H1 (cell line): Measurements from ENCODE around the gene CYSRT1. TPM values are rescaled to one million over a fixed set of nuclear protein-coding genes. Genes with fewer than 3 reads are reported as not detected.

Experiments
- CTCF ChIA-PET: fragments of 300-600 bp; sonication (Branson Sonifier 250); formaldehyde crosslinking; loops from one replicate; lab custom pipeline; 2021; ENCODE audit not compliant: partially characterized antibody; lab: Charles Lee
- POLR2A ChIA-PET: fragments of 300-600 bp; sonication (Branson Sonifier 250); formaldehyde crosslinking; loops from one replicate; lab custom pipeline; 2021; ENCODE audit warnings: inconsistent platforms; ENCODE audit not compliant: partially characterized antibody; lab: Charles Lee
- DNase-seq, 2 experiments: peaks; one replicate each; pipeline versions ENCODE4 v3.0.0 to v3.0.0-alpha.2; 2010 to 2022; ENCODE audit warnings: low spot score in 2 of 2, low read depth in 1 of 2, mixed read lengths in 1 of 2
- FAIRE-seq: peaks from 2 replicates; lab custom pipeline; 2011; peaks lifted over from hg19 to GRCh38; lab: Jason Lieb, UNC
- H2AFZ ChIP-seq: 2 replicates; pipeline ENCODE4 v1.8.1; 2012; ENCODE audit warnings: low read length, inconsistent platforms
- H2AK5ac ChIP-seq: 2 replicates; pipeline ENCODE4 v1.6.1; 2013; ENCODE audit warnings: low read depth, low read length
- H2BK120ac ChIP-seq: replicated peaks from 2 replicates; pipeline ENCODE3; 2013; ENCODE audit warnings: low read depth, low read length, inconsistent platforms
- H2BK12ac ChIP-seq: 2 replicates; pipeline ENCODE4 v1.6.1; 2013; ENCODE audit warnings: low read depth, low read length
- H2BK15ac ChIP-seq: 2 replicates; pipeline ENCODE4 v1.6.1; 2013; ENCODE audit warnings: low read length
- H2BK20ac ChIP-seq: 2 replicates; pipeline ENCODE4 v1.6.1; 2013; ENCODE audit warnings: low read length
- H2BK5ac ChIP-seq: 2 replicates; pipeline ENCODE4 v1.6.1; 2013; ENCODE audit warnings: low read depth, low read length
- H3K14ac ChIP-seq: 2 replicates; pipeline ENCODE4 v1.6.1; 2013; ENCODE audit warnings: inconsistent platforms; ENCODE audit not compliant: insufficient read length
- H3K18ac ChIP-seq: 2 replicates; pipeline ENCODE4 v1.6.1; 2013; ENCODE audit warnings: low read length; ENCODE audit errors: extremely low read depth
- H3K23ac ChIP-seq: 2 replicates; pipeline ENCODE4 v1.6.1; 2013; ENCODE audit warnings: inconsistent platforms; ENCODE audit not compliant: insufficient read length
- H3K23me2 ChIP-seq: 2 replicates; pipeline ENCODE4 v1.6.1; 2013; ENCODE audit warnings: low read depth, low read length
- H3K27ac ChIP-seq: 2 replicates; pipeline ENCODE4 v1.6.1; 2011; ENCODE audit warnings: low read depth, low read length, inconsistent platforms
- H3K27me3 ChIP-seq, 4 experiments: replicated peaks in 1 of 4; 1 replicate in 1 of 4; 2 replicates in 3 of 4; pipeline versions ENCODE4 v1.6.1 to v1.8.1; 2011 to 2013; ENCODE audit warnings: low read length in 3 of 4, mild to moderate bottlenecking in 3 of 4, inconsistent platforms in 2 of 4, mixed read lengths in 2 of 4, moderate library complexity in 1 of 4; ENCODE audit not compliant: control insufficient read depth in 3 of 4, insufficient read depth in 3 of 4; ENCODE audit errors: extremely low read depth in 1 of 4
- H3K36me3 ChIP-seq, 4 experiments: 2 replicates each; pipeline versions ENCODE4 v1.6.1 to v1.8.1; 2011 to 2013; ENCODE audit warnings: mild to moderate bottlenecking in 4 of 4, low read length in 3 of 4, moderate library complexity in 2 of 4, control low read depth in 1 of 4, inconsistent platforms in 1 of 4; ENCODE audit not compliant: insufficient read depth in 4 of 4, control insufficient read depth in 2 of 4
- H3K4ac ChIP-seq: replicated peaks from 2 replicates; pipeline ENCODE3; 2013; ENCODE audit warnings: low read length, low read depth, mixed read lengths, inconsistent platforms; ENCODE audit not compliant: insufficient read length
- H3K4me1 ChIP-seq, 4 experiments: replicated peaks in 1 of 4; 1 replicate in 1 of 4; 2 replicates in 3 of 4; pipeline versions ENCODE4 v1.6.1 to v1.8.1; 2011 to 2013; ENCODE audit warnings: low read length in 3 of 4, inconsistent platforms in 2 of 4, mixed read lengths in 1 of 4; ENCODE audit not compliant: insufficient read depth in 4 of 4, control insufficient read depth in 3 of 4
- H3K4me2 ChIP-seq, 2 experiments: 2 replicates each; pipeline versions ENCODE4 v1.6.1 to v1.8.1; 2011 to 2013; ENCODE audit warnings: low read depth in 2 of 2, low read length in 2 of 2, control low read depth in 1 of 2, inconsistent platforms in 1 of 2, mild to moderate bottlenecking in 1 of 2; ENCODE audit not compliant: insufficient read depth in 1 of 2
- H3K4me3 ChIP-seq, 4 experiments: fragments of 200-600, 300-600 bp in 1 of 4; sonication (generic), shearing (Covaris generic), sonication (Bioruptor Twin) in 1 of 4; 2 replicates each; pipeline versions ENCODE4 v1.5.1 to v1.8.1; 2011 to 2016; ENCODE audit warnings: low read length in 4 of 4, low read depth in 3 of 4, control low read depth in 2 of 4, inconsistent platforms in 2 of 4, mild to moderate bottlenecking in 2 of 4, mixed read lengths in 1 of 4, moderate library complexity in 1 of 4; ENCODE audit not compliant: insufficient read depth in 2 of 4; ENCODE audit errors: extremely low read depth in 1 of 4
- H3K56ac ChIP-seq: replicated peaks from 2 replicates; pipeline ENCODE3; 2013; ENCODE audit warnings: low read depth, mild to moderate bottlenecking, mixed read lengths, low read length, inconsistent platforms; ENCODE audit not compliant: insufficient read length
- H3K79me1 ChIP-seq: 2 replicates; pipeline ENCODE4 v1.6.1; 2013; ENCODE audit warnings: low read depth, low read length, control low read depth
- H3K79me2 ChIP-seq, 2 experiments: 2 replicates each; pipeline versions ENCODE4 v1.6.1 to v1.8.1; 2012 to 2013; ENCODE audit warnings: low read length in 2 of 2, mild to moderate bottlenecking in 2 of 2, inconsistent platforms in 1 of 2; ENCODE audit not compliant: insufficient read depth in 2 of 2, control insufficient read depth in 1 of 2
- H3K9ac ChIP-seq, 4 experiments: replicated peaks in 1 of 4; 1 replicate in 1 of 4; 2 replicates in 3 of 4; pipeline versions ENCODE4 v1.6.1 to v1.8.1; 2011 to 2013; ENCODE audit warnings: low read depth in 3 of 4, low read length in 3 of 4, control low read depth in 2 of 4, mild to moderate bottlenecking in 2 of 4, moderate library complexity in 2 of 4, inconsistent platforms in 1 of 4; ENCODE audit errors: extremely low read depth in 1 of 4
- H3K9me3 ChIP-seq, 2 experiments: 2 replicates each; pipeline versions ENCODE4 v1.6.1 to v1.8.1; 2012 to 2013; ENCODE audit warnings: mild to moderate bottlenecking in 2 of 2, moderate library complexity in 2 of 2, control low read depth in 1 of 2, inconsistent platforms in 1 of 2, low read depth in 1 of 2, low read length in 1 of 2, mixed read lengths in 1 of 2; ENCODE audit not compliant: insufficient read depth in 2 of 2
- H4K20me1 ChIP-seq, 2 experiments: replicated peaks in 1 of 2; 2 replicates each; pipeline versions ENCODE3 to v1.8.1; 2011 to 2013; ENCODE audit warnings: inconsistent platforms in 2 of 2, low read length in 2 of 2, mild to moderate bottlenecking in 1 of 2; ENCODE audit not compliant: insufficient read depth in 2 of 2, control insufficient read depth in 1 of 2
- H4K5ac ChIP-seq: 2 replicates; pipeline ENCODE4 v1.6.1; 2013; ENCODE audit warnings: low read length, low read depth, mixed read lengths, inconsistent platforms; ENCODE audit not compliant: insufficient read length
- H4K8ac ChIP-seq: 2 replicates; pipeline ENCODE4 v1.8.0; 2013; ENCODE audit warnings: mild to moderate bottlenecking, moderate library complexity, low read length, inconsistent platforms; ENCODE audit not compliant: insufficient read depth; ENCODE audit errors: extremely low read depth
- H4K91ac ChIP-seq: replicated peaks from 2 replicates; pipeline ENCODE3; 2013; ENCODE audit warnings: low read length, mixed read lengths, inconsistent platforms; ENCODE audit not compliant: insufficient read length
- ASH2L ChIP-seq: fragments of 200-600, 300-600 bp; sonication (generic); IDR thresholded peaks from one replicate; pipeline ENCODE4 v1.7.1; 2017; ENCODE audit warnings: low read length
- CBX8 ChIP-seq: fragments of 300-800, 300-1000 bp; sonication (generic); IDR thresholded peaks from 2 replicates; pipeline ENCODE4 v1.7.1; 2016; ENCODE audit warnings: low read depth, low read length, borderline replicate concordance
- CREB1 ChIP-seq: IDR thresholded peaks from 2 replicates; pipeline ENCODE4 v1.6.1; 2012; ENCODE audit warnings: inconsistent platforms
- CTBP2 ChIP-seq: IDR thresholded peaks from 2 replicates; pipeline ENCODE4 v1.7.0; 2011; ENCODE audit warnings: borderline replicate concordance, mild to moderate bottlenecking, moderate library complexity, mixed read lengths, low read length; ENCODE audit not compliant: insufficient read depth, insufficient read length
- EZH2 ChIP-seq: fragments of 200-600 bp; sonication (generic); IDR thresholded peaks from 2 replicates; pipeline ENCODE4 v1.7.1; 2012; ENCODE audit warnings: low read depth, mild to moderate bottlenecking, moderate library complexity, low read length, inconsistent platforms; ENCODE audit not compliant: severe bottlenecking
- JUND ChIP-seq: IDR thresholded peaks from 2 replicates; pipeline ENCODE4 v1.6.1; 2011; ENCODE audit warnings: mild to moderate bottlenecking, improper control_type of control experiment, low read length
- POLR2AphosphoS5 ChIP-seq: IDR thresholded peaks from 2 replicates; pipeline ENCODE4 v1.6.1; 2011; ENCODE audit warnings: low read depth, low read length
- RFX5 ChIP-seq: IDR thresholded peaks from 2 replicates; pipeline ENCODE4 v1.6.1; 2011; ENCODE audit warnings: low read depth, low read length, improper control_type of control experiment, borderline replicate concordance
- RNF2 ChIP-seq: fragments of 200-900, 300-1000 bp; sonication (generic); IDR thresholded peaks from 2 replicates; pipeline ENCODE4 v1.7.1; 2016; ENCODE audit warnings: borderline replicate concordance, low read depth, mild to moderate bottlenecking, antibody characterized with exemption, low read length; ENCODE audit not compliant: poor library complexity, severe bottlenecking; ENCODE audit errors: missing control alignments
- SP4 ChIP-seq: IDR thresholded peaks from 2 replicates; pipeline ENCODE4 v1.6.1; 2012; ENCODE audit warnings: low read length, inconsistent platforms
- SUZ12 ChIP-seq: fragments of 200-600 bp; sonication (generic); IDR thresholded peaks from 2 replicates; pipeline ENCODE4 v1.6.1; 2012; ENCODE audit warnings: mild to moderate bottlenecking, inconsistent platforms, low read length, moderate library complexity, mixed read lengths
- TAF7 ChIP-seq: optimal IDR thresholded peaks from 2 replicates; pipeline ENCODE3; 2011; ENCODE audit warnings: low read depth, mild to moderate bottlenecking, inconsistent platforms, low read length, moderate library complexity, borderline replicate concordance
- USF2 ChIP-seq: IDR thresholded peaks from 2 replicates; pipeline ENCODE4 v1.6.1; 2011; ENCODE audit warnings: low read length, improper control_type of control experiment
- WGBS, 2 experiments: shearing (Covaris generic) in 1 of 2; methylation state at CpG; one replicate each; pipeline versions ENCODE4 v1.1.6 to v1.1.7; 2013 to 2015; ENCODE audit warnings: low lambda C conversion rate in 2 of 2, mixed read lengths in 2 of 2, inconsistent platforms in 1 of 2, low coverage in 1 of 2, missing lambda C conversion rate in 1 of 2; ENCODE audit not compliant: insufficient replicate concordance in 2 of 2, insufficient coverage in 1 of 2, insufficient read length in 1 of 2; ENCODE audit errors: extremely low coverage in 1 of 2, missing lambda C conversion rate in 1 of 2; 5-methylcytosine and 5-hydroxymethylcytosine counted together
- polyA plus RNA-seq, 7 experiments: library from polyadenylated mRNA; depleted of rRNA in 3 of 7; stranded (reverse) in 5 of 7; unstranded in 2 of 7; fragments of >200 nt in 5 of 7; fragments of 200-250 nt in 2 of 7; gene quantifications; 1 replicate in 5 of 7; 2 replicates in 1 of 7; 4 replicates in 1 of 7; pipeline versions ENCODE4 v1.2.1 to v1.2.3, GENCODE V29; 2011 to 2013; ENCODE audit warnings: missing spikeins in 2 of 7, mixed read lengths in 2 of 7
- total RNA-seq: library from RNA; stranded (reverse); fragmentation: NEBNext Ultra II Directional; extraction: Animal tissue kit (Norgen Biotek cat#: 25700); gene quantifications from 2 replicates; pipeline ENCODE4 v1.2.1, GENCODE V29; 2021

The CYSRT1 gene
- total and polyA plus RNA-seq, 2 of the 8 experiments (the other 6 are each of a cell fraction or from before 2014, with no cell fraction given): 1.0 to 6.5 TPM

- no peak overlapping the region for H3K18ac ChIP-seq
- no peak overlapping the region for H3K4me2 ChIP-seq
- H2BK120ac ChIP-seq: no peak overlapping the region
- H3K9me3 ChIP-seq: no peaks in the 10 kb centered on the region
- no peaks in the 10 kb centered on the region for H3K79me2 ChIP-seq
- no peak overlapping the region for H2BK15ac ChIP-seq
- ChIA-PET POLR2A (interaction anchor here (0.9 to 69.9 kb wide), 9 partner anchors 5 to 99 kb away, joined by 3 to 1462 read pairs (median 12); partner anchors contain the start of genes ANAPC2, CYSRT1, NDOR1 and NELFB), CTCF (interaction anchor here (0.8 to 4.0 kb wide), 15 partner anchors 8 to 189 kb away, joined by 3 to 31 read pairs (median 4); partner anchors contain the start of genes ANAPC2, CYSRT1, RNF208 and RNF224)
- no peak overlapping the region for H3K4me3 ChIP-seq
- no peak overlapping the region for H3K14ac ChIP-seq
- DNase-seq (no peak), FAIRE-seq (no peak)
- no peak overlapping the region for H3K23ac ChIP-seq
- H2AFZ ChIP-seq: no peak overlapping the region
- H2BK5ac ChIP-seq: no peak overlapping the region
- no peak overlapping the region for H3K4ac ChIP-seq
- H2AK5ac ChIP-seq: no peak overlapping the region
- WGBS, 2 experiments: 87% methylated on average over 13 of the region's 19 CpGs; no CpG with 5 or more reads in 1 of the 2 experiments
- no peak overlapping the region for H3K9ac ChIP-seq
- H2BK20ac ChIP-seq: no peak overlapping the region
- no peak overlapping the region for H4K91ac ChIP-seq
- no peak overlapping the region for H3K56ac ChIP-seq
- peaks cover 0 to 15% of the 10 kb centered on the region in 2 experiments for H4K20me1 ChIP-seq
- no peak overlapping the region for H4K8ac ChIP-seq
- peaks cover 0 to 6% (median 4%) of the 10 kb centered on the region in 4 experiments; a peak in 5 of 7 replicates for H3K4me1 ChIP-seq
- H3K27me3 ChIP-seq: no peaks in the 10 kb centered on the region
- H2BK12ac ChIP-seq: no peak overlapping the region
- no peak overlapping the region for H3K27ac ChIP-seq
- no peaks in the 10 kb centered on the region; the same call in 1 of the 2 replicates for H3K79me1 ChIP-seq
- no peaks in the 10 kb centered on the region for H3K23me2 ChIP-seq
- peaks cover 0 to 22% (median 7%) of the 10 kb centered on the region in 4 experiments; a peak in 7 of 8 replicates for H3K36me3 ChIP-seq
- no peak overlapping the region for H4K5ac ChIP-seq
- no peak for TF ChIP-seq ASH2L
- TF ChIP-seq RNF2: no peak
- TF ChIP-seq JUND: no peak
- no peak for TF ChIP-seq POLR2AphosphoS5
- TF ChIP-seq SP4: no peak
- TF ChIP-seq CREB1: no peak
- no peak for TF ChIP-seq CTBP2
- no peak for TF ChIP-seq SUZ12
- TF ChIP-seq USF2: no peak
- no peak for TF ChIP-seq RFX5
- TF ChIP-seq EZH2: no peak
- no peak for TF ChIP-seq TAF7
- no peak for TF ChIP-seq CBX8
These were observed 10.4 kb upstream of the CYSRT1 start for GRCh38 chr9:137214620-137215019.
